ENCODE measurements around the gene GPR173. TPM values are rescaled to one million over a fixed set of nuclear protein-coding genes. Genes with fewer than 3 reads are reported as not detected.

GPR173 gene
- total RNA-seq, 1 donor from 2014 or later: 0.16 TPM

DNA sequence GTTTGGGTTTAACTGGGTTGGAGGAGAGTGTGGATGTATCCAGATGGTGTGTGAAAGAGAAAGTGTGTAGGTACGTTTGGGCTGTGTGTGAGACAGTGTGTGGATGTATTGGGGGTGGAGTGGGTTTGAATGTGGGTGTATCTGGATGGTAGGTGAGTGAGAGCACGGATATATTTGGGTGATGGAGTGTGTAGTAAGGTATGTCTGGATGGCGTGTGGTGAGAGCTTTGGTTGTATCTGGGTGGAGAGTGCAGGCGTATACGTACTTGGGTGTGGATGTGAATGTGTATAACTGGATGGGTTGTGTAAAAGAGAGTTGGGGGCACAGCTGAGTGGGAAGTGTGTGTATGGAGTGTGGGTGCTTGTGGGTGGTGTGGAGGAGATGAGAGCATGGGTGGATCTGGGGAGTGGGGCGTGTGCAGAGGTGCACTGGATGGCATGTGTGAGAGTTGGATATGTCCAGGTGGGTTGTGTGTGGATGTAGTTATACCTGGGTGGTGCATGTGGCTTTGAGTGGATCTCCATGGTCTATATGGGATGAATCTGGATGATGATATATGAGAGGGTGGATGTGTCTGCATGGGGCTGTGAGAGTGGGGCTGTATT is 6.8 kb downstream of the GPR173 start:
- H3K9me3 Mint-ChIP-seq: no peaks in the 10 kb centered on the region
- CTCF ChIA-PET: no interaction called here
- TF ChIP-seq, protein P1, sequence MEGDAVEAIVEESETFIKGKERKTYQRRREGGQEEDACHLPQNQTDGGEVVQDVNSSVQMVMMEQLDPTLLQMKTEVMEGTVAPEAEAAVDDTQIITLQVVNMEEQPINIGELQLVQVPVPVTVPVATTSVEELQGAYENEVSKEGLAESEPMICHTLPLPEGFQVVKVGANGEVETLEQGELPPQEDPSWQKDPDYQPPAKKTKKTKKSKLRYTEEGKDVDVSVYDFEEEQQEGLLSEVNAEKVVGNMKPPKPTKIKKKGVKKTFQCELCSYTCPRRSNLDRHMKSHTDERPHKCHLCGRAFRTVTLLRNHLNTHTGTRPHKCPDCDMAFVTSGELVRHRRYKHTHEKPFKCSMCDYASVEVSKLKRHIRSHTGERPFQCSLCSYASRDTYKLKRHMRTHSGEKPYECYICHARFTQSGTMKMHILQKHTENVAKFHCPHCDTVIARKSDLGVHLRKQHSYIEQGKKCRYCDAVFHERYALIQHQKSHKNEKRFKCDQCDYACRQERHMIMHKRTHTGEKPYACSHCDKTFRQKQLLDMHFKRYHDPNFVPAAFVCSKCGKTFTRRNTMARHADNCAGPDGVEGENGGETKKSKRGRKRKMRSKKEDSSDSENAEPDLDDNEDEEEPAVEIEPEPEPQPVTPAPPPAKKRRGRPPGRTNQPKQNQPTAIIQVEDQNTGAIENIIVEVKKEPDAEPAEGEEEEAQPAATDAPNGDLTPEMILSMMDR (IDR thresholded peaks at IDR 0.05): no peak
- no peak overlapping the region for H3K4me3 Mint-ChIP-seq
- DNase-seq (no peak), ATAC-seq (ENCODE audit: low read depth) (no peak)
- H3K4me1 Mint-ChIP-seq: no peaks in the 10 kb centered on the region
- H3K27ac Mint-ChIP-seq: no peak overlapping the region
- intact Hi-C loops (cut with micrococcal nuclease): no loop called here
- H3K36me3 Mint-ChIP-seq (ENCODE audit: low read depth): no peaks in the 10 kb centered on the region
- POLR2A ChIA-PET: no interaction called here
- no peaks in the 10 kb centered on the region for H3K27me3 Mint-ChIP-seq

DNA sequence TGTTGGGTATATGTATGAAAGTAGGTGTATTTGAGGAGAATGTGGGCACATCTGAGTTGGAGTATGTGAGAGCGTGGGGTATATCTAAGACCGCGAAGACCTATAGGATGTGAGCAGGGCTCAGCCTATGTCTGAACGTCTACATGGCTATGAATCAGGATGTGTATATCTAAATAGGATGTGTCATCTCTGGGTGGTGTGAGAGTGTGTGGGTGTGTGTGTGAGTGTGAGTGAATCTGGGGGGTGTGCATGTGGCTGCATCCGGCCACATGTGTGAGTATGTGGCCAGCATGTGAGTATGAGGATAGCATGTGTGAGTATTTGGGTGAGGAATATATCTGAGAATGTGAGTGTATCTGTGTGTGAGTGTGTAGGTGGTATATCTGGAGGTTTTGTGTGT is 7.7 kb downstream of the GPR173 start:
- TF ChIP-seq, protein P1 (IDR thresholded peaks at IDR 0.05): no peak
- intact Hi-C loops (cut with micrococcal nuclease): no loop called here
- Mint-ChIP-seq H3K4me3 (no peak overlapping the region), H3K27me3 (no peaks in the 10 kb centered on the region), H3K9me3 (no peaks in the 10 kb centered on the region), H3K4me1 (no peaks in the 10 kb centered on the region), H3K27ac (no peak overlapping the region), H3K36me3 (ENCODE audit: low read depth) (no peaks in the 10 kb centered on the region)
- ChIA-PET POLR2A (no interaction called here), CTCF (no interaction called here)
- no peak for ATAC-seq (ENCODE audit: low read depth)
- no peak for DNase-seq

DNA sequence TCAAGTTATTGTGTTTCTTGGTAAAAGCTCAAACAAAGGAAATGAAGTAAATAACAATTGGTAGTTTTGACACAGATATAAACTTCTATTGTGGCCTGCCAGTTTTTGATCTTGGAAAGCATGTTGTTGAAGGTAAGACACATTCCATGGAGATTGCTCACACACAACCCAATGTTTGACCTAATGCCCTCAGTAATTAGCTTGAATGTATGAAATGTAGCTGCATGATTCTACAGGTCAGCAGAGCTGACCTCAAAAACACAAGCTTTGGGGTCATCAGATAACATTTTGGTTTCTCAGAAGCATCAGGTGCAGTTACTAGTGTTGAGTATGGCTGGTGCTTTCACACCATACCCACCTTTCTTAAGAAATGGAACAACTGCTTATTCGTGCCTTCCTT is 16.5 kb downstream of the GPR173 start:
- intact Hi-C loops (cut with micrococcal nuclease): no loop called here
- ATAC-seq (ENCODE audit: low read depth) (no peak), DNase-seq (no peak)
- H3K4me3 Mint-ChIP-seq: no peak overlapping the region
- H3K27me3 Mint-ChIP-seq: no peaks in the 10 kb centered on the region
- TF ChIP-seq, protein P1 (IDR thresholded peaks at IDR 0.05): no peak
- H3K27ac Mint-ChIP-seq: no peak overlapping the region
- H3K36me3 Mint-ChIP-seq (ENCODE audit: low read depth): no peaks in the 10 kb centered on the region
- POLR2A ChIA-PET: no interaction called here
- no peaks in the 10 kb centered on the region for H3K4me1 Mint-ChIP-seq
- H3K9me3 Mint-ChIP-seq: no peaks in the 10 kb centered on the region
- CTCF ChIA-PET: no interaction called here

DNA sequence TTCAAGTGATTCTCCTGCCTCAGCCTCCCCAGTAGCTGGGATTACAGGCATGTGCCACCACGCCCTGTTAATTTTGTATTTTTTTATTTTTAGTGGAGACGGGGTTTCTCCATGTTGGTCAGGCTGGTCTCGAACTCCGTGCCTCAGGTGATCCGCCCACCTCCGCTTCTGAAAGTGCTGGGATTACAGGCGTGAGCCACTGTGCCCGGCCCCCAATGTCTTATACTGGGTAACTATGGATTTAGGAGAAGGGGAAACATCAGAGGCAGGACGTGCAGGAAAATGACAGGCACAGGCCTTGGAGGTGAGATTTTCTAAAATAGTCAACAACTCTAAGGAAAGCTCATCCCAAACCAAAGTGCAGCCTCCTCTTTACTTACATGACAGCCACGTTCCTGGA is 22.5 kb downstream of the GPR173 start:
- intact Hi-C loops (cut with micrococcal nuclease): loop anchor here (1.0 to 10.0 kb wide), 3 partner anchors 18 to 244 kb away; no protein-coding TSS in a partner anchor
- TF ChIP-seq, protein P1 (IDR thresholded peaks at IDR 0.05): no peak
- no peaks in the 10 kb centered on the region for H3K9me3 Mint-ChIP-seq
- CTCF ChIA-PET: interaction anchor here (0.7 to 3.1 kb wide), 2 partner anchors 16 to 18 kb away, joined by 3 to 17 read pairs; no protein-coding TSS in a partner anchor
- POLR2A ChIA-PET: interaction anchor here (0.7 kb wide), 1 partner anchor 411 kb away, joined by 5 read pairs; no protein-coding TSS in a partner anchor
- peaks cover 16% of the 10 kb centered on the region for H3K4me1 Mint-ChIP-seq
- H3K36me3 Mint-ChIP-seq (ENCODE audit: low read depth): no peaks in the 10 kb centered on the region
- H3K27me3 Mint-ChIP-seq: no peaks in the 10 kb centered on the region
- no peak for ATAC-seq (ENCODE audit: low read depth)
- DNase-seq: no peak
- H3K4me3 Mint-ChIP-seq: no peak overlapping the region
- H3K27ac Mint-ChIP-seq: no peak overlapping the region

DNA sequence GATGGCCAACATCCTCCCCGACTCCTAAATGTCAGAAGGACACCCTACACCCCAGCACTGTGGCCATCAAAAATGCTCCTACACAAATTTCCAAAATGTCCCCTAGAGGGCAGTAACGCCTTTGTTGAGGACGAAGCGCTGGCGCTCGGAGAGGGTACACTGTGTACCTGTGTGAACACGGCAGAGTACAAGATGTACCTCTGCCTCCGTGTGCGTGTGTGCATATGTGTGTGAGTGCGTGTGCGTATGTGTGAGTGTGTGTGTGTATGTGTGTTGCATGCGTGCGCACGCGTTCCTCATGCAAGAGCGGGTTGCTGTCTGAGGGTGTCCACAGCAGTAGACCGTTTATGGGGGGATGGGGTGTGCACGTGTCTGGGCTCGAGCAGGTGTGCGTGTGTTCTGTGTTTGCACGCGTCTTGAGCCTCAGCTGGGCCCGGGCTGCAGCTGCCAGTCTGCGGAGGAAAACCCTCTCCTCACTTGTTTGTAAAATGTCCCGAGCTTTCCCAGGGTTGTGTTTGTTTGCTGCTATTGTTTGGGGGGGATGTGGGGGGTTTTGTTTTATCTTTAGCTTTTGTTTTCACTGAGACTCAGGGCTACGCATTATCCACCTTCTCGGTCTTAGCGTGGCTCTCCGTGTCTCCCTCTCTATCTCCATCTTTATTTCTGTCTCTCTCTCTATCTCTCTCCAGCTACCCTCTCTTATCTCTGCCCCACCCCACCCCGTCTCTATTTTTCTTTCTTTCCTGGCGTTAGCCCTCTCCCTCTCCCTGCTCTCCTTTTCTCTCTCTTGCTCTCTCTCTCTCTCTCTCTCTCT is 23.2 kb downstream of the GPR173 start:
- ATAC-seq (ENCODE audit: low read depth) (peak; percentile 84), DNase-seq (peak; percentile 32)
- POLR2A ChIA-PET: interaction anchor here (0.7 to 1.6 kb wide), 6 partner anchors 9 to 76 kb away, joined by 3 to 13 read pairs (median 4); partner anchors contain the start of genes KANTR and TSPYL2
- H3K9me3 Mint-ChIP-seq: no peaks in the 10 kb centered on the region
- intact Hi-C loops (cut with micrococcal nuclease): loop anchor here (1.0 to 10.0 kb wide), 3 partner anchors 17 to 243 kb away; no protein-coding TSS in a partner anchor
- CTCF ChIA-PET: interaction anchor here (0.7 to 3.1 kb wide), 4 partner anchors 10 to 21 kb away, joined by 3 to 17 read pairs (median 4); partner anchors contain the start of gene TSPYL2
- H3K4me1 Mint-ChIP-seq: peaks cover 16% of the 10 kb centered on the region
- no peaks in the 10 kb centered on the region for H3K27me3 Mint-ChIP-seq
- peak overlapping the region; percentile 85 for H3K4me3 Mint-ChIP-seq
- H3K27ac Mint-ChIP-seq: peak overlapping the region; percentile 90
- no peaks in the 10 kb centered on the region for H3K36me3 Mint-ChIP-seq (ENCODE audit: low read depth)
- TF ChIP-seq, protein P1 (IDR thresholded peaks at IDR 0.05): no peak

Measured in activated B cell treated with CpG ODN at 0.5 μM for 24 hours (primary cell).